Sciatic nerve (tissue), 2 donors: ENCODE measurements around the gene YBX2. TPM values are rescaled to one million over a fixed set of nuclear protein-coding genes. Genes with fewer than 3 reads are reported as not detected.

Experiments
- ATAC-seq: fragments of 200-7000 bp; cut with Tn5 transposase; one replicate; pipeline ENCODE4 v1.9.1; 2020; ENCODE audit warnings: mild to moderate bottlenecking, moderate library complexity
- DNase-seq: peaks from one replicate; pipeline ENCODE4 v3.0.0-alpha.2; 2020; ENCODE audit warnings: low spot score
- intact Hi-C: fragments of 100-400 bp; cut with DNase I; formaldehyde crosslinking; loops from one replicate; pipeline ENCODE4 v1.14.2; 2022
- total RNA-seq: library from RNA; stranded (reverse); fragmentation: NEBNext Ultra II Directional; extraction: Animal tissue kit (Norgen Biotek cat#: 25700); gene quantifications from one replicate; pipeline ENCODE4 v1.2.1, GENCODE V29; 2021
- donor health status: DM: no; HTN: no; CAD: no.
- donor health status: DM: no; HTN: no; CAD: no.

The YBX2 gene
- total RNA-seq, 1 donor from 2014 or later = 2.1 TPM

- DNase-seq (peak; percentile 82), ATAC-seq (no peak)
- intact Hi-C loops = no loop called here
Observed at GRCh38 chr17:7307686-7308624, 13.5 kb upstream of the YBX2 start.

GRCh38 chr17:7306911-7307685 lies 12.7 kb upstream of the YBX2 start, which contains the start of gene EIF5A:
EIF5A (plus strand) TSS chr17:7307628; CDS start chr17:7309636, 2,008 bp downstream.
- ATAC-seq = peak; percentile 97
- intact Hi-C loops = no loop called here
- DNase-seq = peak; percentile 100

- no peak for DNase-seq
- intact Hi-C loops = no loop called here
- ATAC-seq = no peak
Observed at GRCh38 chr17:7304179-7304578, 9.7 kb upstream of the YBX2 start.

- DNase-seq (peak; percentile 89), ATAC-seq (peak; percentile 91)
- intact Hi-C loops = no loop called here
Observed at GRCh38 chr17:7296189-7296861, 1.9 kb upstream of the YBX2 start.

- no peak for DNase-seq
- peak; percentile 16 for ATAC-seq
- intact Hi-C loops = no loop called here
Observed at GRCh38 chr17:7295230-7296180, 1.1 kb upstream of the YBX2 start.

- intact Hi-C loops = no loop called here
- no peak for ATAC-seq
- DNase-seq = no peak
Observed at GRCh38 chr17:7293816-7294613, 424 bp downstream of the YBX2 start.

GRCh38 chr17:7293159-7293558 lies 1.3 kb downstream of the YBX2 start:
- no peak for ATAC-seq
- no peak for DNase-seq
- intact Hi-C loops = no loop called here

GRCh38 chr17:7292729-7293128 lies 1.7 kb downstream of the YBX2 start:
- ATAC-seq = no peak
- intact Hi-C loops = no loop called here
- DNase-seq = no peak

GRCh38 chr17:7292194-7292593 lies 2.2 kb downstream of the YBX2 start:
- DNase-seq (no peak), ATAC-seq (no peak)
- intact Hi-C loops = no loop called here

- DNase-seq (no peak), ATAC-seq (no peak)
- intact Hi-C loops = no loop called here
Observed at GRCh38 chr17:7290685-7291084, 3.8 kb downstream of the YBX2 start.

GRCh38 chr17:7290166-7290565 lies 4.3 kb downstream of the YBX2 start:
- intact Hi-C loops = no loop called here
- DNase-seq (no peak), ATAC-seq (no peak)

GRCh38 chr17:7289256-7290032 lies 5.0 kb downstream of the YBX2 start:
- no peak for ATAC-seq
- DNase-seq = no peak
- intact Hi-C loops = no loop called here

GRCh38 chr17:7285679-7286078 lies 8.8 kb downstream of the YBX2 start:
- intact Hi-C loops = no loop called here
- no peak for ATAC-seq
- DNase-seq = no peak

GRCh38 chr17:7284911-7285310 lies 9.5 kb downstream of the YBX2 start:
- intact Hi-C loops = no loop called here
- no peak for DNase-seq
- no peak for ATAC-seq

GRCh38 chr17:7283471-7284216 lies 10.8 kb downstream of the YBX2 start:
- DNase-seq = no peak
- no peak for ATAC-seq
- intact Hi-C loops = no loop called here

GRCh38 chr17:7282752-7283321 lies 11.6 kb downstream of the YBX2 start:
- DNase-seq (no peak), ATAC-seq (no peak)
- intact Hi-C loops = no loop called here
